CMK (cell line): ENCODE results near the gene SLC25A12.
"Not testable (repeated sequence)": the region's sequence is repeated elsewhere in the genome, so short reads cannot be mapped to it uniquely, and the experiment has no call there.

Source experiments
- DNase-seq: peaks from one replicate; pipeline ENCODE4 v3.0.0-alpha.2; 2010; ENCODE audit warnings: low read depth

Gene SLC25A12

GRCh38 chr2:171893824-171894611 lies at the start of gene SLC25A12:
Gene SLC25A12, minus strand, starts transcription at chr2:171894244. Its CDS starts 30 bp downstream, at chr2:171894214.
- peak; percentile 43 for DNase-seq

GRCh38 chr2:171941316-171941699 lies 47.3 kb upstream of the SLC25A12 start:
- no peak for DNase-seq

- no peak for DNase-seq
These were observed 45.7 kb upstream of the SLC25A12 start for GRCh38 chr2:171939743-171940071.

GRCh38 chr2:171939058-171939742 lies 45.2 kb upstream of the SLC25A12 start:
- no peak for DNase-seq

GRCh38 chr2:171930385-171930784 lies 36.3 kb upstream of the SLC25A12 start:
- DNase-seq = no peak

GRCh38 chr2:171924170-171924942 lies 30.3 kb upstream of the SLC25A12 start:
- no peak for DNase-seq

- DNase-seq = peak; percentile 26
These were observed 29.2 kb upstream of the SLC25A12 start for GRCh38 chr2:171923206-171923605.

- peak; percentile 92 for DNase-seq
These were observed 28.4 kb upstream of the SLC25A12 start, which contains the start of gene HAT1 for GRCh38 chr2:171922230-171923022. Gene HAT1, plus strand, starts transcription at chr2:171922461. Its CDS starts 40 bp downstream, at chr2:171922501.

- no peak for DNase-seq
These were observed 27.9 kb upstream of the SLC25A12 start for GRCh38 chr2:171921970-171922229.

- DNase-seq = no peak
These were observed 25.4 kb upstream of the SLC25A12 start for GRCh38 chr2:171919453-171919852.

- DNase-seq = no peak
These were observed 19.5 kb upstream of the SLC25A12 start for GRCh38 chr2:171913517-171913916.

- DNase-seq = no peak
These were observed 16.4 kb upstream of the SLC25A12 start for GRCh38 chr2:171910494-171910893.

GRCh38 chr2:171909266-171909665 lies 15.2 kb upstream of the SLC25A12 start:
- DNase-seq = no peak

GRCh38 chr2:171908235-171908634 lies 14.2 kb upstream of the SLC25A12 start:
- no peak for DNase-seq

GRCh38 chr2:171902840-171903420 lies 8.9 kb upstream of the SLC25A12 start:
- no peak for DNase-seq

GRCh38 chr2:171899623-171900282 lies 5.7 kb upstream of the SLC25A12 start:
- not testable (repeated sequence) for DNase-seq

- no peak for DNase-seq
These were observed 1.7 kb upstream of the SLC25A12 start for GRCh38 chr2:171895786-171896185.

GRCh38 chr2:171894612-171894947 lies 536 bp upstream of the SLC25A12 start:
- DNase-seq = no peak

GRCh38 chr2:171893196-171893823 lies 734 bp downstream of the SLC25A12 start:
- no peak for DNase-seq

GRCh38 chr2:171889808-171890207 lies 4.2 kb downstream of the SLC25A12 start:
- no peak for DNase-seq

- DNase-seq = no peak
These were observed 4.7 kb downstream of the SLC25A12 start for GRCh38 chr2:171889333-171889732.
